Panc1 (cell line): ENCODE results near the gene OSBPL1A. TPM values are rescaled to one million over a fixed set of nuclear protein-coding genes. Genes with fewer than 3 reads are reported as not detected.

ENCODE experiments used
- ATAC-seq: fragments of 200-7000 bp; cut with Tn5 transposase; 2 replicates; pipeline ENCODE4 v1.9.1; 2020; ENCODE audit warnings: mild to moderate bottlenecking, moderate library complexity
- BruUV-seq: library from RNA; stranded (reverse); fragments of 400-500 nt; replicated peaks from 2 replicates; lab custom pipeline; 2021; lab: Mats Ljungman, UMichigan
- CTCF ChIA-PET: fragments of 300-600 bp; sonication (Branson Sonifier 250); formaldehyde crosslinking; loops from one replicate; lab custom pipeline; 2022; ENCODE audit warnings: antibody characterized with exemption; lab: Charles Lee
- POLR2A ChIA-PET: fragments of 300-600 bp; sonication (Branson Sonifier 250); formaldehyde crosslinking; loops from one replicate; lab custom pipeline; 2022; ENCODE audit warnings: antibody characterized with exemption; lab: Charles Lee
- DNase-seq: peaks from one replicate; pipeline ENCODE4 v3.0.0-alpha.2; 2010; ENCODE audit warnings: low read depth, low spot score
- H3K27ac ChIP-seq: 2 replicates; pipeline ENCODE4 v1.5.1; 2011; ENCODE audit warnings: mild to moderate bottlenecking, low read length, inconsistent platforms
- H3K27me3 ChIP-seq: fragments of 200-500 bp; sonication (Bioruptor generic); 2 replicates; pipeline ENCODE4 v1.6.0; 2014; ENCODE audit warnings: low read length, inconsistent platforms; ENCODE audit not compliant: control insufficient read depth, insufficient read depth
- H3K36me3 ChIP-seq: fragments of 200-500 bp; sonication (Bioruptor generic); 2 replicates; pipeline ENCODE4 v1.5.1; 2014; ENCODE audit warnings: inconsistent platforms, mild to moderate bottlenecking, low read length, moderate library complexity; ENCODE audit not compliant: control insufficient read depth, insufficient read depth
- H3K4me1 ChIP-seq: 2 replicates; pipeline ENCODE4 v1.5.1; 2011; ENCODE audit warnings: inconsistent platforms, mild to moderate bottlenecking, low read length, moderate library complexity; ENCODE audit not compliant: control insufficient read depth, insufficient read depth
- H3K4me3 ChIP-seq, 2 experiments: 2 replicates each; pipeline ENCODE4 v1.5.1; 2011 to 2012; ENCODE audit warnings: low read depth in 2 of 2, low read length in 2 of 2, mild to moderate bottlenecking in 2 of 2, inconsistent platforms in 1 of 2, moderate library complexity in 1 of 2
- H3K9me3 ChIP-seq: fragments of 200-500 bp; sonication (Bioruptor generic); 2 replicates; pipeline ENCODE4 v1.5.1; 2014; ENCODE audit warnings: low read depth, mild to moderate bottlenecking, inconsistent platforms, low read length, moderate library complexity; ENCODE audit not compliant: control insufficient read depth, insufficient read depth
- CTCF ChIP-seq: fragments of 450-650 bp; IDR thresholded peaks from 2 replicates; pipeline ENCODE4 v1.5.1; 2017; ENCODE audit warnings: mild to moderate bottlenecking
- POLR2AphosphoS5 ChIP-seq: IDR thresholded peaks from 2 replicates; pipeline ENCODE4 v1.6.1; 2012; ENCODE audit warnings: mild to moderate bottlenecking, low read depth, low read length, moderate library complexity
- SIN3A ChIP-seq: IDR thresholded peaks from 2 replicates; pipeline ENCODE4 v1.6.1; 2012; ENCODE audit warnings: low read depth, mild to moderate bottlenecking, low read length, moderate library complexity, borderline replicate concordance; ENCODE audit not compliant: insufficient read depth
- TCF7L2 ChIP-seq: IDR thresholded peaks from 2 replicates; pipeline ENCODE4 v1.6.1; 2011; ENCODE audit warnings: mild to moderate bottlenecking, low read depth, low read length, inconsistent platforms
- in situ Hi-C: cut with HindIII; loops from 2 replicates; pipeline ENCODE4 v1.10.0; 2016; ENCODE audit warnings: low sequenced_read_pairs, low pct_unique_long_range_greater_than_20kb
- intact Hi-C: fragments of 100-400 bp; cut with micrococcal nuclease; formaldehyde crosslinking; loops from one replicate; pipeline ENCODE4 v1.10.0; 2022; ENCODE audit not compliant: unreplicated experiment
- total RNA-seq: library from RNA; stranded (reverse); gene quantifications from one replicate; pipeline ENCODE4 v1.2.1, GENCODE V29; 2021; ENCODE audit not compliant: unreplicated experiment
- TF ChIP-seq, protein P1 (sequence below), 2 experiments: IDR thresholded peaks; 2 replicates each; pipeline ENCODE4 v1.6.1; 2011 to 2012; ENCODE audit warnings: low read depth in 2 of 2, control low read depth in 1 of 2, low read length in 1 of 2, mild to moderate bottlenecking in 1 of 2, moderate library complexity in 1 of 2; ENCODE audit not compliant: insufficient read depth in 1 of 2

The OSBPL1A gene
- total RNA-seq, 1 experiment from 2014 or later = 50.5 TPM

DNA sequence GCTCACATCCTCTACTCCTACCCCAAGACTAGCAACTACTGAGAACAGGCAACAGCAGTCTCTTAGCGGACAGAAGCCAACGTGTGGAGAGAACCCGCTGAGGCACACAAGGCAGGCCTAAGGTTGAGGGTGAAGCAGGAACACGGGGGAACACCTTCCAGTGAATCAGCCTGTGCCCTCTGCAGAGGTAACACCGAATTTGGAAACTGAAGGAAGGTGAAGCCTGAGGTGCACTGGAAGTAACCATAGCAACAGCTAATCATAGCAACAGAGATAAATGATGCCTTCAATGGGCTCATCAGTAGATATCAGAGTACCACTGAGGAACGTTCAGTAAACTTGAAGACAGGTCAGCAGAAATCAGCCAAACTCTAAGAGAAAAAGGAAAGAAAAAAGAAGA lies 43.3 kb downstream of the OSBPL1A start:
- ATAC-seq (no peak), DNase-seq (no peak)
- BruUV-seq = no TSS peak
- in situ Hi-C loops = no loop called here
- no peak for TF ChIP-seq TCF7L2
- TF ChIP-seq, protein P1, sequence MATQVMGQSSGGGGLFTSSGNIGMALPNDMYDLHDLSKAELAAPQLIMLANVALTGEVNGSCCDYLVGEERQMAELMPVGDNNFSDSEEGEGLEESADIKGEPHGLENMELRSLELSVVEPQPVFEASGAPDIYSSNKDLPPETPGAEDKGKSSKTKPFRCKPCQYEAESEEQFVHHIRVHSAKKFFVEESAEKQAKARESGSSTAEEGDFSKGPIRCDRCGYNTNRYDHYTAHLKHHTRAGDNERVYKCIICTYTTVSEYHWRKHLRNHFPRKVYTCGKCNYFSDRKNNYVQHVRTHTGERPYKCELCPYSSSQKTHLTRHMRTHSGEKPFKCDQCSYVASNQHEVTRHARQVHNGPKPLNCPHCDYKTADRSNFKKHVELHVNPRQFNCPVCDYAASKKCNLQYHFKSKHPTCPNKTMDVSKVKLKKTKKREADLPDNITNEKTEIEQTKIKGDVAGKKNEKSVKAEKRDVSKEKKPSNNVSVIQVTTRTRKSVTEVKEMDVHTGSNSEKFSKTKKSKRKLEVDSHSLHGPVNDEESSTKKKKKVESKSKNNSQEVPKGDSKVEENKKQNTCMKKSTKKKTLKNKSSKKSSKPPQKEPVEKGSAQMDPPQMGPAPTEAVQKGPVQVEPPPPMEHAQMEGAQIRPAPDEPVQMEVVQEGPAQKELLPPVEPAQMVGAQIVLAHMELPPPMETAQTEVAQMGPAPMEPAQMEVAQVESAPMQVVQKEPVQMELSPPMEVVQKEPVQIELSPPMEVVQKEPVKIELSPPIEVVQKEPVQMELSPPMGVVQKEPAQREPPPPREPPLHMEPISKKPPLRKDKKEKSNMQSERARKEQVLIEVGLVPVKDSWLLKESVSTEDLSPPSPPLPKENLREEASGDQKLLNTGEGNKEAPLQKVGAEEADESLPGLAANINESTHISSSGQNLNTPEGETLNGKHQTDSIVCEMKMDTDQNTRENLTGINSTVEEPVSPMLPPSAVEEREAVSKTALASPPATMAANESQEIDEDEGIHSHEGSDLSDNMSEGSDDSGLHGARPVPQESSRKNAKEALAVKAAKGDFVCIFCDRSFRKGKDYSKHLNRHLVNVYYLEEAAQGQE (IDR thresholded peaks at IDR 0.05; ENCODE audit: insufficient read depth in 1 of 2, low read depth in 2 of 2, low read length in 1 of 2) = no peak
- TF ChIP-seq SIN3A = no peak
- TF ChIP-seq CTCF = no peak
- TF ChIP-seq POLR2AphosphoS5 = no peak
- no peaks in the 10 kb centered on the region for H3K27me3 ChIP-seq
- POLR2A ChIA-PET = no interaction called here
- H3K36me3 ChIP-seq = no peaks in the 10 kb centered on the region
- H3K4me3 ChIP-seq = no peak overlapping the region
- no peaks in the 10 kb centered on the region for H3K9me3 ChIP-seq
- no peak overlapping the region for H3K27ac ChIP-seq
- CTCF ChIA-PET = no interaction called here
- intact Hi-C loops = no loop called here
- H3K4me1 ChIP-seq = no peaks in the 10 kb centered on the region

- no peak for ATAC-seq
- in situ Hi-C loops (no loop called here), intact Hi-C loops (no loop called here)
- H3K36me3 ChIP-seq = no peaks in the 10 kb centered on the region
- no peaks in the 10 kb centered on the region for H3K9me3 ChIP-seq
- no peak for DNase-seq
- ChIA-PET CTCF (no interaction called here), POLR2A (no interaction called here)
- H3K27ac ChIP-seq = no peak overlapping the region
- no peaks in the 10 kb centered on the region for H3K27me3 ChIP-seq
- no peak overlapping the region for H3K4me3 ChIP-seq
- BruUV-seq = no TSS peak
- no peaks in the 10 kb centered on the region for H3K4me1 ChIP-seq
- TF ChIP-seq TCF7L2 (no peak), POLR2AphosphoS5 (no peak), SIN3A (no peak)
Measured at GRCh38 chr18:24346254-24346653, 51.4 kb downstream of the OSBPL1A start.

GRCh38 chr18:24344509-24344908 lies 53.1 kb downstream of the OSBPL1A start:
- in situ Hi-C loops = no loop called here
- Histone ChIP-seq H3K4me3 (no peak overlapping the region), H3K9me3 (no peaks in the 10 kb centered on the region), H3K36me3 (no peaks in the 10 kb centered on the region), H3K27me3 (no peaks in the 10 kb centered on the region), H3K4me1 (no peaks in the 10 kb centered on the region), H3K27ac (no peak overlapping the region)
- BruUV-seq = no TSS peak
- DNase-seq (no peak), ATAC-seq (no peak)
- intact Hi-C loops = no loop called here
- TF ChIP-seq, protein P1 (IDR thresholded peaks at IDR 0.05; ENCODE audit: insufficient read depth in 1 of 2, low read depth in 2 of 2, low read length in 1 of 2) = no peak
- TF ChIP-seq POLR2AphosphoS5 (no peak), CTCF (no peak), TCF7L2 (no peak), SIN3A (no peak)
- CTCF ChIA-PET = no interaction called here
- POLR2A ChIA-PET = no interaction called here
